HepG2 (cell line): ENCODE results near the gene PRKCG. TPM values are rescaled to one million over a fixed set of nuclear protein-coding genes. Genes with fewer than 3 reads are reported as not detected.

Source experiments
- ARHGAP35 ChIP-seq: sonication (generic); formaldehyde crosslinking; IDR thresholded peaks from 2 replicates; pipeline ENCODE4 v1.9.0; 2022; ENCODE audit warnings: mild to moderate bottlenecking, inconsistent platforms, moderate library complexity, missing genetic modification reagents, borderline replicate concordance
- ARNTL ChIP-seq: sonication (generic); formaldehyde crosslinking; IDR thresholded peaks from 2 replicates; pipeline ENCODE4 v1.4.0; 2020; ENCODE audit warnings: mild to moderate bottlenecking, missing genetic modification reagents
- CBX5 ChIP-seq: sonication (generic); formaldehyde crosslinking; IDR thresholded peaks from 2 replicates; pipeline ENCODE4 v1.4.0; 2020; ENCODE audit warnings: missing genetic modification reagents, borderline replicate concordance
- FOXK2 ChIP-seq: fragments of 450-650 bp; IDR thresholded peaks from 2 replicates; pipeline ENCODE4 v1.6.1; 2016
- KAT8 ChIP-seq: IDR thresholded peaks from 2 replicates; pipeline ENCODE4 v1.6.1; 2016; ENCODE audit warnings: missing genetic modification reagents, missing compliant biosample characterization
- KDM4B ChIP-seq: sonication (generic); formaldehyde crosslinking; IDR thresholded peaks from 2 replicates; pipeline ENCODE4 v1.4.0; 2020; ENCODE audit warnings: missing genetic modification reagents
- MED1 ChIP-seq: sonication (generic); formaldehyde crosslinking; IDR thresholded peaks from 2 replicates; pipeline ENCODE4 v1.4.0; 2020; ENCODE audit warnings: missing genetic modification reagents
- MIER3 ChIP-seq: IDR thresholded peaks from 2 replicates; pipeline ENCODE4 v1.6.1; 2016; ENCODE audit warnings: missing compliant biosample characterization, borderline replicate concordance
- MTA1 ChIP-seq: sonication (generic); formaldehyde crosslinking; IDR thresholded peaks from 2 replicates; pipeline ENCODE4 v1.4.0; 2020; ENCODE audit warnings: missing genetic modification reagents, mild to moderate bottlenecking, borderline replicate concordance
- MTF2 ChIP-seq: sonication (generic); formaldehyde crosslinking; IDR thresholded peaks from 2 replicates; pipeline ENCODE4 v1.5.0; 2020; ENCODE audit warnings: missing genetic modification reagents, borderline replicate concordance
- NFE2L1 ChIP-seq: sonication (generic); formaldehyde crosslinking; IDR thresholded peaks from 2 replicates; pipeline ENCODE4 v1.4.0; 2020; ENCODE audit warnings: missing genetic modification reagents, mild to moderate bottlenecking, borderline replicate concordance
- PHF5A ChIP-seq: IDR thresholded peaks from one replicate; pipeline ENCODE4 v1.6.1; 2018; ENCODE audit warnings: low read depth, missing genetic modification reagents; ENCODE audit not compliant: unreplicated experiment
- SP4 ChIP-seq: sonication (generic); formaldehyde crosslinking; IDR thresholded peaks from 2 replicates; pipeline ENCODE4 v1.8.1; 2023; ENCODE audit warnings: mild to moderate bottlenecking, missing genetic modification reagents
- TEF ChIP-seq: sonication (generic); formaldehyde crosslinking; IDR thresholded peaks from 2 replicates; pipeline ENCODE4 v1.5.0; 2020; ENCODE audit warnings: missing genetic modification reagents
- THRA ChIP-seq: sonication (generic); formaldehyde crosslinking; IDR thresholded peaks from 2 replicates; pipeline ENCODE4 v1.4.0; 2020; ENCODE audit warnings: missing genetic modification reagents, borderline replicate concordance
- USF2 ChIP-seq, 2 experiments: sonication (generic) in 1 of 2; formaldehyde crosslinking in 1 of 2; IDR thresholded peaks; 2 replicates each; pipeline versions ENCODE4 v1.5.1 to v1.6.1; 2011 to 2020; ENCODE audit warnings: borderline replicate concordance in 1 of 2, low read depth in 1 of 2, low read length in 1 of 2, mild to moderate bottlenecking in 1 of 2, missing genetic modification reagents in 1 of 2, moderate library complexity in 1 of 2
- ZBTB8A ChIP-seq: sonication (generic); formaldehyde crosslinking; IDR thresholded peaks from 2 replicates; pipeline ENCODE4 v1.4.0; 2020; ENCODE audit warnings: mild to moderate bottlenecking, low read depth, missing genetic modification reagents, borderline replicate concordance
- ZFP1 ChIP-seq: IDR thresholded peaks from 2 replicates; pipeline ENCODE4 v1.6.1; 2016
- ZFX ChIP-seq: sonication (generic); formaldehyde crosslinking; IDR thresholded peaks from 2 replicates; pipeline ENCODE4 v1.4.0; 2020; ENCODE audit warnings: mild to moderate bottlenecking, low read depth, missing genetic modification reagents, moderate library complexity
- ZMYM4 ChIP-seq: sonication (generic); formaldehyde crosslinking; IDR thresholded peaks from 2 replicates; pipeline ENCODE4 v1.8.1; 2023; ENCODE audit warnings: mild to moderate bottlenecking, missing genetic modification reagents
- ZNF17 ChIP-seq: sonication (generic); formaldehyde crosslinking; IDR thresholded peaks from 2 replicates; pipeline ENCODE4 v1.5.0; 2020; ENCODE audit warnings: mild to moderate bottlenecking, missing genetic modification reagents
- ZNF230 ChIP-seq: sonication (generic); formaldehyde crosslinking; IDR thresholded peaks from 2 replicates; pipeline ENCODE4 v1.4.0; 2020; ENCODE audit warnings: mild to moderate bottlenecking, missing genetic modification reagents
- ZNF331 ChIP-seq: sonication (generic); formaldehyde crosslinking; IDR thresholded peaks from 2 replicates; pipeline ENCODE4 v1.4.0; 2020; ENCODE audit warnings: missing genetic modification reagents
- ZNF430 ChIP-seq: sonication (generic); formaldehyde crosslinking; IDR thresholded peaks from 2 replicates; pipeline ENCODE4 v1.9.0; 2021; ENCODE audit warnings: mild to moderate bottlenecking, missing genetic modification reagents
- ZNF484 ChIP-seq: sonication (generic); formaldehyde crosslinking; IDR thresholded peaks from 2 replicates; pipeline ENCODE4 v1.5.1; 2020; ENCODE audit warnings: mild to moderate bottlenecking, low read depth, missing genetic modification reagents, borderline replicate concordance
- ZNF766 ChIP-seq: sonication (generic); formaldehyde crosslinking; IDR thresholded peaks from 2 replicates; pipeline ENCODE4 v1.5.0; 2020; ENCODE audit warnings: missing genetic modification reagents, borderline replicate concordance
- ZNF775 ChIP-seq: sonication (generic); formaldehyde crosslinking; IDR thresholded peaks from 2 replicates; pipeline ENCODE4 v1.4.0; 2020; ENCODE audit warnings: missing genetic modification reagents, mild to moderate bottlenecking, moderate library complexity, borderline replicate concordance
- ZZZ3 ChIP-seq: sonication (generic); formaldehyde crosslinking; IDR thresholded peaks from 2 replicates; pipeline ENCODE4 v1.4.0; 2020; ENCODE audit warnings: missing genetic modification reagents, mild to moderate bottlenecking, borderline replicate concordance
- polyA plus RNA-seq, 8 experiments: library from polyadenylated mRNA; depleted of rRNA in 3 of 8; stranded (reverse) in 7 of 8; unstranded in 1 of 8; fragments of >200 nt; fragmentation: Illumina TruSeq in 4 of 8; extraction: Trizol in 4 of 8; gene quantifications; 2 replicates each; pipeline versions ENCODE4 v1.2.1 to v1.2.3, GENCODE V29; 2011 to 2016; ENCODE audit warnings: low read depth in 4 of 8, missing spikeins in 1 of 8, mixed read lengths in 1 of 8; ENCODE audit not compliant: insufficient read depth in 1 of 8
- total RNA-seq, 5 experiments: library from RNA; depleted of rRNA; stranded (reverse); fragments of >200 nt; fragmentation: Illumina TruSeq; extraction: Trizol; gene quantifications; 2 replicates each; pipeline ENCODE4 v1.2.3, GENCODE V29; 2016; ENCODE audit warnings: low read depth in 1 of 5

PRKCG gene
- total and polyA plus RNA-seq, 2 of the 13 experiments (the other 11 are each of a cell fraction or from before 2014, with no cell fraction given) = 0.02 to 0.03 TPM

- TF ChIP-seq USF2 (IDR thresholded peaks at IDR 0.05; ENCODE audit: low read depth, low read length) (no peak), USF2 (CRISPR knock-in tag; IDR thresholded peaks at IDR 0.05; ENCODE audit: borderline replicate concordance) (no peak), SP4 (0 out of 2 replicates have a peak, but pooled peaks have one; percentile 45), ARHGAP35 (CRISPR knock-in tag) (peak; percentile 50; the same call in 1 of the 2 replicates), ZFP1 (no peak), ZNF17 (no peak), ZNF766 (CRISPR knock-in tag) (no peak), ARNTL (no peak), KDM4B (peak; percentile 78; the same call in 1 of the 2 replicates), TEF (no peak), ZNF230 (CRISPR knock-in tag) (no peak), CBX5 (peak; percentile 79; the same call in 1 of the 2 replicates), MED1 (CRISPR knock-in tag) (peak; percentile 92), MTA1 (CRISPR knock-in tag) (peak; percentile 69), FOXK2 (peak; percentile 76; the same call in 1 of the 2 replicates), PHF5A (CRISPR knock-in tag) (peak; percentile 91), MIER3 (CRISPR knock-in tag) (peak; percentile 94; the same call in 1 of the 2 replicates), ZNF484 (CRISPR knock-in tag) (no peak), MTF2 (CRISPR knock-in tag) (no peak), ZZZ3 (no peak), NFE2L1 (no peak), KAT8 (CRISPR knock-in tag) (peak; percentile 69; the same call in 1 of the 2 replicates), THRA (CRISPR knock-in tag) (peak; percentile 90), ZNF430 (peak; percentile 77; the same call in 1 of the 2 replicates), ZNF331 (CRISPR knock-in tag) (peak; percentile 85), ZBTB8A (no peak), ZMYM4 (CRISPR knock-in tag) (peak; percentile 57), ZNF775 (CRISPR knock-in tag) (no peak), ZFX (peak; percentile 55; the same call in 1 of the 2 replicates)
Observed at GRCh38 chr19:53864308-53864836, 17.6 kb upstream of the PRKCG start (continued).
